NAMALWA (cell line): ENCODE measurements around the gene CPLX4.

ENCODE experiments used
- DNase-seq: peaks from one replicate; pipeline ENCODE4 v3.0.0-alpha.2; 2015; ENCODE audit warnings: low spot score

Gene CPLX4, protein sequence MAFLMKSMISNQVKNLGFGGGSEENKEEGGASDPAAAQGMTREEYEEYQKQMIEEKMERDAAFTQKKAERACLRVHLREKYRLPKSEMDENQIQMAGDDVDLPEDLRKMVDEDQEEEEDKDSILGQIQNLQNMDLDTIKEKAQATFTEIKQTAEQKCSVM

DNA sequence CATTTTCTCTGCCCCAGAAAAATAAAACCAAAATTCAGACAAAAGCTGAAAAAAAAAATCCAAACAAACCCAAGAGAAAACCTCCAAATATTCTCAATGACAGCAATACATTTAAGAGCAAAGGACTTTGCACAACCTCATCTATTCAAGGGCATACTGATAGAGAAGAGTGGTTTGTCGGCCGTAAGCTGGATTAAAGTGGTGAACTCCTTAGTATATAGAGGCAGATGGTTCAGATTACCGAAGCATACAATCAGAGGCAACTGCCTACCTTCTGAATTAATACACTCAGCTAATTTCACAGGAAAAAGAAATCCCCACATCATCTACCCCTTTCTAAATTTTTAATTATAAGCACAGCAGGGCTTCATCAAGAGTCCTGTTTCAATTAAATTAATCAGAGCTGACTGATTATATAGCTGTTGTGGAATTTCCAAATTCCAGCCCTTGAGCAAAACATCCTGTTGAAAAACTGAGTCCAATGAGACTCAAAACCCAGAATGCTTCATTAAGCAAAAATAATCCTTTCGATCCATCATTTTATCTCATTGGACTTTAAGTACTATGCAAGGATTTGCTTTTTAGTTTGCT, at the start of gene CPLX4:
Gene CPLX4, minus strand, starts transcription at position 190 of the 591 bp plus-strand sequence. Its CDS starts 187 bp downstream, at position 3.
- DNase-seq = no peak

DNA sequence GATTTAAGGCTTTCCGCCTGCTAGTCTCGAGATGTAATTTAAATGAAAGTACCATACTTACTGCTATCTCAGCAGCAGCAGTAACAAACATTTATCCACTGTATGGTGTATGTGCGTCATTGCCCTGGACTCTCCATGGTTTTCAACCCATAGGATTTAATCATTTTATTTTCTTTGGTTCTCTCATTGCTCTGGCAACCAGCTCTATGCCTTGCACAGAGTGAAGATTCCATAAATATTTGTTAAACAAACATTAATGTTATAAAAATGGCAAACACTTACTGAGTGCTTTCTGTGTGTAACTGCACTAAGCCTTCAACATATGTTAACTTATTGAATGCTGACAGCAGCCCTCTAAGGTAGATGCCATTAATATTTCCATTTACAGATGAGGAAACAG, 41.9 kb upstream of the CPLX4 start:
- no peak for DNase-seq

DNA sequence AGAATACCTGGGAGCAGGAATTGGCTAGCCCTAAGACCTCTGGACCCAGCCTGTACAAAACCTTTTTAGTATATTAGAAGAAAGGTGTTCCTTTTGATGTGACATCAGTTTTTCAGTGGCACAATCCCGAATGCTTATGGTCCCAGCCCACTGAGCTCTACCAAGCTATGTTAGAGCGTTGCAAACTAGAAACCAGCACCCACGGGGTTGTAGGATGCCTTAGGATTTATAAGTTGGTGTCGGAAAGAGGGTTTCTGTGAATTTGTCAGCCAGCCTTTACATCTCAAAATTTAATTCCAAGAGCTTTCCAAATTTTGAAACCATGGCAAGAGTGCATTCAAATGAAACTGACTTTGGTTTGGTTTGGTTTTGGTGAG, 41.1 kb upstream of the CPLX4 start:
- DNase-seq = no peak

DNA sequence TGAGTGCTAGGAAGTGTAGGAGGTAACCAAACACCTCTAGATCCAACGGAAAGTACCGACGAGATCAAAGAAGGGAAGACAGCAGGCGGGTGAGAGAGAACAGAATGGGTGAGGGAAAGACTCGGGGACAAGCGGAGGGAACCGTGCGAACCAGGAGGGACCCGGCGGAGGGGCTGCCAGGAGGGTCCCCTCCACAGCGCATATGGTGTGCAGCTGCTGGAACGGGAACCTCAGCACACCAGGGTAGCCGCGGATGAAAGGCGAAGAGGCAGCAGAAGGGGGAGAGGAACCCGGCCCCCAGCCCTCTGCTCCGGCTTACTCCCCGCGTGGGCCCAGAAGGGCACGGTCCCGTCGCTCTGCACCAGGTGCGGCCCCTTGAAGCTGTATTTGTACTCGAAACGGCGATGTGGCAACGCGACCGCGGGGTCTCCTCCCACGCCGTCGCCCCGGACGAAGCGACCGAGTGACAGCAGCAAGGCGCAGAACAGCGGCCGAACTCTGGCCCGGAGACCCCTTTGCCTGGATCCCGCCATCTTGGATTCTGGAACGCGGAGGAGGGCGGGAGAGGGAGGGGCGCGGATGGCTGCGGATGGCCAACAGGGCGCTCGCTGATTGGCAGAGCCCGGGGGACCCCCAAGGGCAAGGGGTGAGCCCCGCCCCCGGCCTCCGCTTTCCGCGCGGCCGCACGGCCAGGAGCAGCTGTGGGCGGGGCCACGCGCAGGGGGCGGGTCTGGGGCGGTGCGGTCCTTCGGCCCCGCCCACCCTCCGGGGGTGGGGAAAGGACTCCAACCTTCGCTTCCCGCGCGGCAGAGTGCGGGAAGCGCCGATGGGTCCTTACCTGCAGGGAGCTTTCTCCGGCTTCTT, 40.5 kb upstream of the CPLX4 start, which contains the start of gene LMAN1:
Gene LMAN1, minus strand, starts transcription at position 554 of the 864 bp plus-strand sequence. Its CDS starts 21 bp downstream, at position 533.
- peak; percentile 99 for DNase-seq

DNA sequence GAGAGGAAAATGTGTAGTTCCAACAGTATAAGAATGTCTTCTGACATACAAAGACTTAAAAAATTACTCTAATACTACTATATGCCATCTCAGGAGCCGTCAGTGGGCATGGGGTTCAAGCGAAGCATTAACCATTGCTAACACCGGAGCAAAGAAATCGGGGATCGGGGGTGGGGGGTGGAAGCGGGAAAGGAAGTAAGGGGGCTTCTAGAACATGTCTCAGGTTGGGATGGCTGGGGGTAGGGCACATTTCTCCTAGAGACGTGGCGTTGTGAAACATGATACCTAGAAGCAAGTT, 39.9 kb upstream of the CPLX4 start:
- no peak for DNase-seq

DNA sequence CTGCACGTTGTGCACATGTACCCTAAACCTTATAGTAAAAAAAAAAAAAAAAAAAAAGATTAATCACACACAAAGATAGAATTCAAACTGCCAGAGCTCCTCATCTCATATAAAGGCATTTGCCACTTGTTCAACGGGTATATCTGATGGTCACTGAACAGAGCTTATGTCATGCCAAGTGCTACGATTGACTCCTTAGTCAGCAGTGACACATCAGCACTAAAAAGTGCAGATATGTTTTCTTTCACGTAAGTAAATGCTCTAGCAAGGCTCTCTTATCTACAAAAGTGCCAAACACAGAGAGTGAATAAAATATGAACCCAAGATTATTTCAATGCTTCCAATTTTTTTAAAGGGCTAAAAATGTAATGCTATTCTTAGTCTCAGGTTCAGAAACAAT, 39.5 kb upstream of the CPLX4 start:
- DNase-seq = peak; percentile 56

DNA sequence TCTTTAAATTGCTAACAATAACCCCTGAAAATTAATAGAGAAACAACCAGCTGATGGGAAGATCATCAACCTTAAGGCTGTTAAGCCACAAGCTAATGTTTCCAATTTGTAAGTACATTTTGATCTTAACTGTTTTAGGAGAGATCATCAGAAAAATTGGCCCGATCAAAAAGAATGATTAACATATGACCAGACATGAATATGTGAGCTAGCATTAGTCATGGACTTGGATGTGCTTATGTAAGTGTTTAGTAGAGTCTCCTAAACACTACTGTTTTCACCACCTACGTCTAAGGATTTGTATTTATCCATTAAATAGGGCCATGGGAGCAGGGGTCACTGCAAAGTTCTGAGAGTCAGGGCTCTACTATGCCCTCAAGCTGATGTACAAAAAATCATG, 36.3 kb upstream of the CPLX4 start:
- DNase-seq = no peak

DNA sequence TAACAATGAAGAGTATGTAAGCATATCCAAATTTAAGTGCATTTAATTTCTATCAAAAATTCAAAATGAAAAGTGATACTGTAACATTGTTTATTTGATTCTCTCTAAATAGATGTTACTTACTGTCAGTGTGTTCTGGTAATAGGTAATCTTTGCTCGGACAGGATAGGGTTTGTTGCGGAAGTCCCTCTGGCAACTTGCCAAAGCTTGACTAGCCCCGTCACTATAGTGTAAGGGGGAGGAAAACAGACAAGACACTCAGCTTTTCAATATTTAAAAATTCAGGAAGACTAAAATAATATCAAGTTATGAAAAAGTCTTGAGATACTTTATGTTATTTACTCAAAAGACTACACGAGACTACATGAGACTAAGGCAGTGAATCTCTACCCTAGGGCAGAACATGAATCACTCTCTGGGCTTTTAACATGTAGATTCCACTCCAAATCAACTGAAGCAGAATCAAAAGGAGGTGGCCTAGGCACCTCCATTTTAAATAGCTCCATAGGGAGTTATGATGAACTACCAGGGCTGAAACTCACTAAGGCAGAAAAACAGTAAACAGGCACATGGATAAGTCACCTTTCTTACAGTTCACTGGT, 34.7 kb upstream of the CPLX4 start:
- DNase-seq = no peak

DNA sequence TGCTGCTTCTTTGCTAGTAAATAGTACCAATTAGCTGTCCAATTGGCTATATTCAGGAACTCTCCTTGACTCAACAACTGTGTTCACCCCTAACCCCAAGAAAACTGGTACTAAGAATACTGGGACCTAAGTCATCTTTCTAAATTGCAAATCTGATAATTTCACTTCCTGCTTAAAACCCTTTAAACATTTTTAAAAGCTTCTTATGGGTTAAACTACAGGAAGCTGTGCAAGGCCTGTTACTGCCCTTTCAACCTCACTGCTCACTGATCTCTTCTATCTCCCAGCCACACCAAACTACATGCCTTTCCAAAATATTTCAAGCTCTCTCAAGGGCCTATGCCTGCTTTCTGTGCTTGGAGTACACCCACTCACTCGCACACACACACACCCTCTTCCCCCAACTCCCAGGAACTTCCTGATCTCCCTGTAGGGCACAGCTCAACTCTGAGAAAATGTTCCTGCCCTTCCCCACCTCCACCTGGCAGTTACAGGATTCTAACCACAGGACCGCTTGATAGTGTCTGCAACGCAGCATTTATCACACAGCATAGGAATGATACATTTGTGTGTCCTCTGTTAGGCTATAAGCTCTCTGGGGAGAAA, 33.9 kb upstream of the CPLX4 start:
- no peak for DNase-seq

DNA sequence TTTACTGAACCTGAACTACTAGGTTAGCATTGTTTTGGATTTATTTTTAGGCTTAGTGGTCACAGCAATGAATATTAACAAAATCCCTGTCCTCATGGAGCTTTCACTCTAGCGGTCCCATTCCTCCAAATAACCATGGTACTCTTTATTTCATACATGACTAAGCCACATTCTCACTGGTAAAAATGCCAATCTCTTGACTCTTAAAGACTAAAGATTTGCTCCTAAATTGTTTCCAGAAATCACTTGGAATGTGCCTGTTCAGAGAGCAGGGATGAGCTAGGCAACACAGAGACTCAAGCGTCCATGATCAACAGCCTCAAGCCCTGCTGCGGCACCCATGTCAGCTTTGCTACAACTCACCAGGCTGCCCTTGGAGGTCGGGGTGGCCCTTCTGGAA, 27.1 kb upstream of the CPLX4 start:
- no peak for DNase-seq

DNA sequence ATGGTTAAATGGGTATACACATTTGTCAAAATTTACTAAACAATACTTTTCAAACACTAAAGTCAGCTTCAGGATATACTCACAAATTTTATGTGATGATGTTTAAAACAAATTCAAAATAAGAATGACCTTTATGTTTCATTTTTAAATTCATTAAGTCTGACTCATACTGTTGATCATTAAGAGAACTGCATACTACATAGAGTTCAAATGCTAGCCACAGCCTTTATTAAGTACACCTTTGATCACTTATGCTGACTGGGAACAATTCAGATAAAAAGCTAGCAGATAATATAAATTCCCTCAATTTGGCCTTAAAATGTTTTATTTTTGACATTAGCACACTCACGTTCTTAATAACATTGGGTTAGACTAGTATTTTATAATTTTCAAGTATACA, 26.5 kb upstream of the CPLX4 start:
- DNase-seq = no peak

DNA sequence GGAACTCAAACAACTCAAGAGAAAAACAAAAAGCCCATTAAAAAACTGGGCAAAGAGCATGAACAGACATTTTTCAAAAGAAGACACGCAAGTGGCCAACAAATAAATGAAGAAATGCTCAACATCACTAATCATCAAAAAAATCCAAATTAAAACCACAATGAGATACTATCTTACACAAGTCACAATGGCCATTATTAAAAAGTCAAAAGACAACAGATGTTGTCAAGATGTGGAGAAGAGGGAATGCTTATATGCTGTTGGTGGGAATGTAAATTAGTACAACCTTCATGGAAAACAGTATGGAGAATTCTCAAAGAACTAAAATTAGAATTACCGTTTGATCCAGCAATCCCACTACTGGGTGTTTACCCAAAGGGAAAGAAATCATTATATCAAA, 25.5 kb upstream of the CPLX4 start:
- DNase-seq = no peak

DNA sequence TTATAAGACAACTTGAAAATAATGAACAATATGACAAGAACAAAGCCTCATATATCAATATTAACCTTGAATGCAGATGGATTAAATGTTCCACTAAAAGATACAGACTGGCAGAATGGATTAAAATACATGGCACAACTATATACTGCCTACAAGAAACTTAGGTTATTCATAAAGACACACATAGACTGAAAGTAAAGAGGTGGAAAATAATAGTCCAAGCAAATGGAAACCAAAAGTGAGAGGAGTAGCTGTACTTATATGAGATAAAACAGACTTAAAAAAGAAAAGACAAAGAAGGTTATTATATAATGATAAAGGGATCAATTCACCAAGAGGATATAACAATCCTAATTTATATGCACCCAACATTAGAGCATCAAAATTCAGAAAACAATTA, 22.4 kb upstream of the CPLX4 start:
- no peak for DNase-seq

DNA sequence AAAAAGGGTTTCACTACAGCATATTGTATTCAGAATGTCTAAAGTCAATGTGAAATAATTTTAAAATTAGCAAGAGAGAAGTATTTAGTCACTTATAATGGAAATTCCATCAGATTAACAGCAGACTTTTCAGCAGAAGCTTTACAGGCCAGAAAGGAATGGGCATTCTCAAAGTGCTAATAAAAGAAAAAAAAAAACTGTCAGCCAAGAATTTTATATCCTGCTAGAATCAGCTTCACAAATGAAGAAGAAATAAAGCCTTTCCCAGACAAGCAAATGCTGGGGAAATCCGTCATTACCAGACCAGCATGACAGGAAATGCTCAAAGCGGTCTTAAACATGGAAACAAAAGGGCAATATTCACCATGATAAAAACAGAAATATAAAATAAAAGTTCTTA, 21.9 kb upstream of the CPLX4 start:
- no peak for DNase-seq

DNA sequence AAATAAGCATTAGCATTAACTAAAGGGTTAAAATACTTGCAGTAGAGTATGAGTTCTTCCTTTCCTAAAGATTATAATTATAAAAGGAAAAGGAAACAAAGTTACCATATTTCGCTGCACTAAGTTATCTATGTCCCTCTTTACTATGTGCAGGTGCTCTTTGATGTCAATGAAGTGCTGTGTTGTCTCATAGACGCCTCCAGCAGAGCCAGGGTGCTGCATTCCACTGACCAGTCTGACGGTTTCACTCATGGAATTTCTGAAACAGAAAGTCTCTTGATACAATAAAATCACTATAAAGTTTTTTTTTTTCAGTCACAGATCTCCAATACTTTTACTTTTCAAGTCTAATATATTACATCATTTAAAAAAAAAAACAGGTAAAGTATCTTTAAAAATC, 14.5 kb upstream of the CPLX4 start:
- no peak for DNase-seq

DNA sequence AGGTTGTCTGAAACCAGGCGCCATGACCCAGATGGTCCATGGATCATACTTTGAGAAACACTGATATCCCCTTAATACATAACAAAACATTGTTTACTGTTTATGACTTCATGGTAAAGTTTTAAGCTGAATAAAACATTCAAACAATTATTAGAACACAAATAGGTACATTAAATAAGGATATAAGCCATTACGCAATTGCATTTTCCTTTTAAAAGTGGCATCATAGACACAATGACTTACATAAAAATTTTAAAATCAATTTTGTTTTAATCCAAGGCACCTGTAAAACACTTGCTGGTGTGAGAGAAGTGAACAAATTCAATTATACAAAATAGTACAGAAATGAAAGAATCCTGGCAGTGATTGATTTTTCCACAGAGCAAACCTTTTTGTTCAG, 10.2 kb upstream of the CPLX4 start:
- no peak for DNase-seq

DNA sequence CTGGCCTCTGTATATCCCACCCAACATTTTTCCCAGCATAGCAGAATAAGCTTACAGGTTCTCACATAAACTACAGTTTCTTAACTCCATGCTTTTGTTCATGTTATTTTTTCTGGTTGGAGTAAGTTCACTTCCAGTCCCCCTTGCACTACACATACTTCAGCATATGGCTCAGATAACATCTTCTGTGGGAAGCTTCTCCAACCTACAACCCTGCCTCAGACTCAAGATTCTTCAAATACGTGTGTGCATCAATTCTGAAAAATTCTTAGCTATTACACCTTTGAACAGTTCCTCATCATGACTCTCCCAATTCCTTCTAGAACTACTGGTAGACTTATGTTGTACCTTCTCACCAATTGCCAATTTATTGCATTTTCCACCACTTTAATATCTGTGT, 7.5 kb upstream of the CPLX4 start:
- no peak for DNase-seq

DNA sequence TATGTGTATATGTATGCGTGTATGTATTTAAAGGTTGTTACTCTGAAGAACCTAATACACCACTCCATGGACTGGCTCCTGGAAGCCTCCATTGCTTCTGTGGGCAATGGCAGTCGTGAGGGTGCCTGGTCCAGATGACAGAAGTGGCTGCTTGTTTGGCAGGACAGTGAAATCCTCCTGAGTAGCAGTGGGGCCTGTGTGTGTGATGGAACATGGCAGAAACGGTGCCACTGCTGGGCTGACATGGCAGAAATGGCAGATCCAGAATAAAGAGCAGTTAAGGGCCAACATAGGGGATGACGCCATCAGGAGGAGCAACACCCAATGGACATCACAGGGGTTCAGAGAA, 6.1 kb upstream of the CPLX4 start:
- no peak for DNase-seq

DNA sequence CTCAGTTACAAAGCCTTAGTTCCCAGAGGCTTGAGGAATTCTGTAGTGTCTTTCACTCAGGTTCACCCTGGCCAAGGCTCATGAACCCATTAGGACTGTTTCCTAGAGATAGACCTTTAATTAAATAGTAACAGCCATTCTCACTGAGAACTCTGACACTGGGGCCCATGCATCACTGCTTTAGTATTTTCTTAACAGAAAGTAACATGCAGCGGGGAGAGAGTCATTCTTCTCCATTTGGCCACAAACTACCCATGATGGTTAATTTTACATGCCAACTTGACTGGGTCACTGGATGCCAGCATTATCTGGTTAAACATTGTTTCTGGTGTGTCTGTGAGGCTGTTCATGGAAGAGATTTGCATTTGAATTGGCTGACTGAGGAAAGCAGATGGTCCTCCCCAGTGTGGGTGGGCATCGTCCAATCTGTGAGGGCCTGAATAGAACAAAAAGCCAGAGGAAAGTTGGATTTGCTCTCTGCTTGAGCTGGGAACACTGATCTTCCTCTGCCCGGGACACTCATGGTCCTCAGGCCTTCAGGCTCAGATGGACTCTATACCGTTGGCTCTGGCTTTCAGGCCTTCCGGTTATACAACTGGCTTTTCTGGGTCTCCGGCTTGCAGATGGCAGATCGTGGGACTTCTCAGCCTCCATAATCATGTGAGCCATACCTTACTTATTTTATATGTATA, 5.6 kb upstream of the CPLX4 start:
- DNase-seq = no peak

DNA sequence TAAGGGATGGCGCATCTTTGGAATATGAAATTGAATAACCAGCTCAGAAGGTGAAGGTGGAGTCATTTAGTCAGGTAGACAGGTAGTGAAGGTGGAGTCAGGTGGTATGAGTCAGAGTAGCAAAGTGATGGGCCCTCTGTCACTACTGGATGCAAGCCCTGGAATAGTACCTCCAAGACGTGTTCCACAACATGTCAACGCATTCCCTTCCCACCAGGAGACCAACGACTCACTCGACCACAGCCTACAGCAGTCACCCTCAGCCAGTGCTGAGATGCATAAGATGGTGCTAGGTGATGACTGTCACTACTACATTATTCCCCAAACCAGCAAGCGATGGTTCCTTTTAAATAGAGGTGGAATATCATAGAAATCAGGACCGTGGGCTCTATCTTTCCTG, 6.8 kb downstream of the CPLX4 start:
- no peak for DNase-seq

DNA sequence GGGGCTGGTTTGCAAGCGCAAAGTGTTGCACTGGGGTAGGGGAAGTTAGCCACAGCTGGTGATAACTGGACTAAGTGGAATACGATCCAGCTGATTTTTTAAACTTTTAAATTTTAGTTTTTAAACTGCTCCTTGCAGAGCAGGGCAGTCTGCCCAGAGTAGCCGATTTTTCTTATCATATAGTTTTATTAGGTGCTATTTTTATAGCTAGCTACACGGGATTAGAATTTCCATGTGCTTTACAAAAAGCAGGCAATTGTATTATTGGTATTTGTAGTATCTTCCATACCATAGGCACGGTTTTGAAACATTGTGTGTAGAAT, 9.6 kb downstream of the CPLX4 start:
- no peak for DNase-seq

DNA sequence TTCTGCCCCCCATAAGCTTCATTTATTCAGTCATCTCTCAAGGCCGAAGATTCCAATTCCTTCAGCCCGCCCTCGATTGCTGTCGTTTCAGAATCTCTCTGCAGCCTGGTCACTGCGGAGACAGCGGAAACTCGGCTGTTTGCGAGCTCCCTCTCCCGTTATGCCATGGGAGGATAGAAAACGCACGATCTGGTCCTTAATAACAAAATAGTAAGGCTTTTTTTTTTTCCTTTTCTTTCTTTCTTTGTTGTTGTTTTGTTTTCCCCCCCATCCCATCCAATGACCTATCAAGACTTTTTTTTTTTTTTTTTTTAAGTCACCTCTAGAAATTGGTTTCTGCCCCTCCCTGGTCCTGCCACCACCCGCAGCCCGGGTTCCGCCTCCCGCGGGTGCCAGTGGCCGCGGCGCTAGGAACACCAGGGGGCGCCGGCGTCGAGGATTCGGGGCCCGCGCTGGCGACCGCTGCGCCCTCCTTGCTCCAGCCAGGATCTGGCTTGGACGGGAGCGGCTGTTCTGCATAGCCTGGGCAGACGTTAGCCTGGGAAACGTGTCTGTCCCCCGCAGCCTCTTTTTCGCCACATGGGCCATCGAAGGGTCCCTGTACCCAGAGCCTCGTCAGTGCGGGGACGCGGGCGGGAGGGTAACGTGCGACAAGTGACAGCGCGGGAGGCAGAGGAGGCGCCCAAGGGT, 10.1 kb downstream of the CPLX4 start:
- peak; percentile 57 for DNase-seq
